GM18909 (cell line): Measurements from ENCODE around the gene HOXA5.

ENCODE experiments used
- ATAC-seq: cut with Tn5 transposase; IDR thresholded peaks from one replicate; pipeline ENCODE4 v1.9.1; 2021; ENCODE audit warnings: mild to moderate bottlenecking; ENCODE audit not compliant: unreplicated experiment, poor library complexity

HOXA5 gene

GRCh38 chr7:27150568-27151340, 7.3 kb upstream of the HOXA5 start:
- ATAC-seq, result peak; percentile 85

- ATAC-seq, result no peak
Measured at GRCh38 chr7:27149842-27150567, 6.5 kb upstream of the HOXA5 start.

DNA sequence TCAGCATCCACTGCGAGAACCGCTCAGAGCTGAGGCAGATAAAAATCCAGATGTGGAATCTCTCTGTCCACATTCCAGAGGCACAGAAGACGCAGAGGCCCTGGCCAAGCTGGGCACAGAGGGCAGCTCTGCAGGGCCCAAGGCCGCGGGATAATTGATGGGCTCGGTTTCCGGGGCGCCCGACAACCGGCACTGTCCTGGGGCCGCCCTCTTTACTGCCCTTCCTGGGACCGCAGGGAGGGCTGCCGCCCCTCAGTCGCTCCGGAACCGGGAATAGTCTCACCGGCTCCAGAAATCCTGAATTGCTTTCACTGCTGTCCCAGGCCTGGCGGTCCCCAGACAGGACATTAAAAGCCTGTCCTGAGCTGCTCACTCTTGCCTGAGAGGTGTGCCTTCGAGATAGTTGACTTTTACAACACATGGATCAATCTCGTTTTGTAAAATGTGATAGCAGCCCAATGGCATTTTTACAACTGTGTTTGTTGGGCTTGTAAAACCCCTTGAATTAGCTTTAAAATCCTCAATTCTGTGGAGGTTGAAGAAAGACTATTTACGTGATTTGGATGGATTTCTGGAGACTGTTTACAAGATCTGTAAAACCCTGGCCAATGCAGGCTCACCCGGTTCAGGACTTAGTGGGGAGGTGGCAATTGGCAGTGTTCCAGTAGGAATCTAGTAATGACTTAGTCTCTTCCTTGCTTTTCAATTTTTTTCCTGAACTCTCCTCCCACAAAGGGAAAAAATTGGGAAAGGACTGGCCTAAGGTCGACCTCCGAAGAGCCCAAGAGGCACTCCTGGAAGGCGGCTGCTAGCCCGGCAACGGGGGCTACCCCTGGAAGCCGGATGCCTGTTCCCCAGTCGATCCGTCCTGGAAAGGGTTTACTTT, 5.5 kb upstream of the HOXA5 start:
- no peak for ATAC-seq

DNA sequence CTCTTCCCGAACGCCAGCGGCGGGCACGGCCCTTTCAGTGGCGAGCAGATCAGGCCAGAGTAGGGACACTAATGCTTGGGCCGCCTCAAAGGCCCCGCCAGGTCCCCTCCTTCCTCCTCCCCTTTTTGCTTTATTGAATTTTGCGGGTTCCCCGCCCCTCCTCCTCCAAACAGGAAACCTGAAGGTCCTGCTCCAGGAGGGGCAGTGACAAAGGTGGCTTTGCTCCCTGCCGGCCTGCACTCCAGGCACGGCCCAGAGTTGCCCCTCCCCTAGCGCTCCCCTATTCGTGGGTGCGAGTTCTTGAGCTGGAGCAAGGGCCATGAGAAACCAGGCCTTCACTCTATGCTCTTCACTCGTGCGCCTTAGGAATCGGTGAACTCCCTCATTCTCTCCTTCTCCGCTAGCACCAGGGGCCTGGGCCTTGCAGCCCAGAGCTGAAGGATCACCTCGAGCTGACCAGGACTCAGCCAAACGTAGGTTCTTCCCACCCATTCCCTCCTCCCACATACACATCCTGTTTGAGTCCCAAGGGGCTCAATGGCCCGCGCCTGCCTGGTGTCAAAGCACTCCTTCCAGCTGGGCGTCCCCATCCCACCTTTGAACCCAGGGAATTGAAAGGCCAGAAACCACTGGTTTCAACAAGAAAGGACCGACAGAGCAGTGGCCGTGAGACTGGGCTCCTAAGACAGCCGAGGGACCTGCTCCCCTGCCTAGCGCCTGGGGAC, 4.7 kb upstream of the HOXA5 start:
- no peak for ATAC-seq

GRCh38 chr7:27147199-27148030, 3.9 kb upstream of the HOXA5 start, which contains the start of gene HOXA6:
TSS of gene HOXA6 (minus strand) at chr7:27147774. CDS start at chr7:27147749, 25 bp downstream.
- no peak for ATAC-seq

- no peak for ATAC-seq
Measured at GRCh38 chr7:27146491-27147198, 3.2 kb upstream of the HOXA5 start.

- ATAC-seq, result no peak
Measured at GRCh38 chr7:27145914-27146412, 2.5 kb upstream of the HOXA5 start.

GRCh38 chr7:27145165-27145913, 1.9 kb upstream of the HOXA5 start:
- ATAC-seq, result no peak

GRCh38 chr7:27144781-27145164, 1.3 kb upstream of the HOXA5 start:
- no peak for ATAC-seq

DNA sequence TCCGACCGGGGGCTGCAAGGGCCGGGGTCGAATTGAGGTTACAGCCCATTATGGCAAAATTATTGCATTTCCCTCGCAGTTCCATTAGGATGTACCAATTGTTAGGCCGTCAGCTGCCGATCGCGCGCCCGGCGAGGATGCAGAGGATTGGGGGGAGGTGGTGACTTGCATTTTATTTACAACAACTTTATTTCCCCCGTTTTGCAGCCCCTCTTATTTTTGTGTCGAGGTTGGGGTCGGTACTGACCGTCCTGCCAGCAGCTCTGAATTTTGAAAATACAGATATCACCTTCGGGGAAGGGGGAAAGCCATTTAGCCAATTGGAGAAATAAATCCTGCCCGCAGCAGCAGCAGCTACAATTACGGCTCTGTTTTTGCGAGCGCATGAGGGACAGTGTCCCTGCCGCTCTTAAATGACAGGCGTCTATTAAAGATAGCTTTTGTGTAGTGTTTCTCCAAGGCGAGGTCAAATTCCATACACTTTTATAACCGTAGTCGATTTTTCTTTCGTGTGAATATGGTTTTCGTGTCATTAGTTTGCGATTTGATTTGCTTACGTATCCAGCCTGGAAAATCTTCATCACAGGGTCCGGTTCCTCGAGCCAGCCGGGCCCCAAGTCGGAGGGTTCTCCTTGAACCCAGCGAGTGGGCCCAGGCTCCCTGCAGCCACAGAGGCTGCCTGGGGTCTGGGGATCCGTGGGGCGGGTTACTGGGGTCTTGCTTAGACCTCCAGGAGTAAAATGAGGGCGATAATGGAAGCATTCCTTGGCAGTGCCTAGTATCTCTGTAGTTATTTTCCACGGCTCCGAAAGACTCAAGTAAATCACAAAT, 684 bp upstream of the HOXA5 start:
- no peak for ATAC-seq

DNA sequence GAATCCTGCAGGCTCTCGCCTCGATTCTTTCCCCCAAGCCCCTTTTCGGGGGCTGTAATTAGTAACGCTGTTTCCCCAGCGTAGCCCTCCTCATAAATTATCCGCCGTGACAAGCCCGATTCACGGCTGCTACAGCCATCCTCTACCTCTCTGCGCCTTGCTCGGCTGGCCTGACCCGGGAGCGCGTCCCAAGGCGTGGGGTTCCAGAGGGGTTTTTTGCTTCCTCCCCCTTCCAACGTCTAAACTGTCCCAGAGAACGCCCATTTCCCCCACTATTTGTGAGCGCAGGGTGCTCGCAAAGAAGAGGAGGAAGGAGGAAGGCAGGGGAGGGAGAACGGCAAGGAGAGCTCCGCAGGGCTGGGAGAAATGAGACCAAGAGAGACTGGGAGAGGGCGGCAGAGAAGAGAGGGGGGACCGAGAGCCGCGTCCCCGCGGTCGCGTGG, 880 bp downstream of the HOXA5 start:
- ATAC-seq, result no peak

DNA sequence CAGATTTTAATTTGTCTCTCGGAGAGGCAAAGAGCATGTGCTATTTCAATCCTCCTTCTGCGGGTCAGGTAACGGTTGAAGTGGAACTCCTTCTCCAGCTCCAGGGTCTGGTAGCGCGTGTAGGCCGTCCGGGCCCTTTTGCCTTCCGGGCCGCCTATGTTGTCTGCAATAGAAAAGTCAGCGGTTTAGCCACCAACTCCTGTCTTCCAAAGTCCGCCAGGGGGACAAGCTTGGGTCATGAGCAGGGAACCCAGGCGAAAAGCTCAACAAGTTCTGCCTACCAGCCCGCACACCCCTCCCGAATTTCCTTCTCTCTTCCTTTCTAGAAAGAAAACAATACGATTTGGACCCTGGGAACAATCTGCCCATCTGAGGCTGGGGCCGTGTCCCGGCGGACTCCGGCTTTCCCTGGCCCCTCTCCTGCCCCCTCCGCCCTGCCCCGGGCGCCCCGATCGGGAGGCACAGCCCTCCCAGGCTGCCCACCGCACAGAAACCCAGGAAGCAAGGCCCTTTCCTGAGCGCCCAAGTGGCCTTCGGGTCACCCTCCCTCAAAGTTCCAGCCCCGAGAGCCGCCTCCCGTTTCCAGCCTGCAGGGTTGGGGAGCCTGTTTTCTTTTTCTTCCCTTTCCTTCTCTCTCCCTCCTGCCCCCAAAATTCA, 1.4 kb downstream of the HOXA5 start:
- no peak for ATAC-seq

GRCh38 chr7:27141137-27141922, 2.2 kb downstream of the HOXA5 start:
- ATAC-seq, result no peak

DNA sequence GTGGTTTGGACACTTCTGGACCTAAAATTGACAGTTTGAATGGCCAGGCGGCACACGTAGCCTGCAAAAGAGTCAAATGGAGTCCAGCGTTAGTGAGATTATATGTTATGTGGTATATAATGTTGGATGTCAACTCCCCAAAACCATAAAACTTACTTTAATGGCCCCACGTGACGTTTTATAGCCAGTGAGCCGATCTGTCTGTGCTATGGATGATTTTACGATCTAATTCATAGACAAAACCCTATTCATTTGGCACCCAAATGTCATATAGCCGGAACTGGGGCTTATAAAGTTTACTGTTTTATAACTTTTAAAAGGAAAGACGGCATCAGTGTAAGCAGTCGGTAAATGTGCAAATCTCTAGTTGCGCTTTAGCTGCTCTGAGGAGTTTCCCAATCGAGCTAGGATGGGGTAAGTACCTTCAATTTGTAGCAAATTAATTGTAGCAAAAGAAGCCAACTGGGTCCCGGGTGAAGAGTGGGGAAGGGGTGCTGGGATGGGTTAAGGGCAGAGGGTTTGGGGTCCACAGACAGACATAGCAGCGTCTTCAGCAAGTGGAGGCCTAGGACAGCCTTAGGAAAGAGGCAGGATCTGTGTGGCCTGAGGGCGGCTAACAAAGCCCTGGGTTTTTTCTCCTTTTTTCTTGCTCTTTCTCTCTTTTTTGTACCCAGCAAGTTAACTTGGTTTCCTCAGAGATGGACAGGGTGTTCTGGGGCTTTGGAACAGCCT, 3.2 kb downstream of the HOXA5 start:
- ATAC-seq, result no peak
